Astrocyte (in vitro differentiated cells and primary cell): ENCODE measurements around the gene ADAMTS19. TPM values are rescaled to one million over a fixed set of nuclear protein-coding genes. Genes with fewer than 3 reads are reported as not detected.

Experiments used
- DNase-seq: peaks from one replicate; pipeline ENCODE4 v3.0.0-alpha.2; 2010; ENCODE audit warnings: low read depth
- FAIRE-seq: peaks from 2 replicates; lab custom pipeline; 2011; peaks lifted over from hg19 to GRCh38; lab: Jason Lieb, UNC
- H2AFZ ChIP-seq: 2 replicates; pipeline ENCODE4 v1.6.0; 2012; ENCODE audit warnings: low read depth, low read length, inconsistent platforms
- H3K27ac ChIP-seq: 2 replicates; pipeline ENCODE4 v1.5.1; 2011; ENCODE audit warnings: low read depth, low read length, inconsistent platforms
- H3K27me3 ChIP-seq: 2 replicates; pipeline ENCODE4 v1.6.0; 2011; ENCODE audit warnings: low read length, inconsistent platforms; ENCODE audit not compliant: insufficient read depth
- H3K36me3 ChIP-seq: 2 replicates; pipeline ENCODE4 v1.5.1; 2011; ENCODE audit warnings: low read length, inconsistent platforms; ENCODE audit not compliant: insufficient read depth
- H3K4me1 ChIP-seq: 2 replicates; pipeline ENCODE4 v1.5.1; 2011; ENCODE audit warnings: low read length, inconsistent platforms; ENCODE audit not compliant: insufficient read depth
- H3K4me2 ChIP-seq: 2 replicates; pipeline ENCODE4 v1.6.0; 2012; ENCODE audit warnings: low read length, inconsistent platforms
- H3K4me3 ChIP-seq: 2 replicates; pipeline ENCODE4 v1.5.1; 2011; ENCODE audit warnings: low read depth, mild to moderate bottlenecking, low read length, inconsistent platforms; ENCODE audit not compliant: insufficient read depth
- H3K79me2 ChIP-seq: 2 replicates; pipeline ENCODE4 v1.6.0; 2012; ENCODE audit warnings: mild to moderate bottlenecking, low read length, inconsistent platforms; ENCODE audit not compliant: insufficient read depth
- H3K9ac ChIP-seq: 2 replicates; pipeline ENCODE4 v1.6.0; 2012; ENCODE audit warnings: mild to moderate bottlenecking, low read length, inconsistent platforms
- H3K9me3 ChIP-seq: 2 replicates; pipeline ENCODE4 v1.5.1; 2012; ENCODE audit warnings: low read depth, mild to moderate bottlenecking, low read length, inconsistent platforms; ENCODE audit not compliant: insufficient read depth
- H4K20me1 ChIP-seq: 2 replicates; pipeline ENCODE4 v1.6.0; 2012; ENCODE audit warnings: low read length, inconsistent platforms; ENCODE audit not compliant: insufficient read depth
- H3K27ac Mint-ChIP-seq: one replicate; pipeline ENCODE4 v1.8.0; 2021; ENCODE audit warnings: mild to moderate bottlenecking, mixed read lengths; ENCODE audit not compliant: unreplicated experiment
- H3K27me3 Mint-ChIP-seq: one replicate; pipeline ENCODE4 v1.8.0; 2021; ENCODE audit warnings: low read depth, mixed read lengths; ENCODE audit not compliant: unreplicated experiment
- H3K36me3 Mint-ChIP-seq: one replicate; pipeline ENCODE4 v1.8.0; 2021; ENCODE audit warnings: low read depth, mixed read lengths; ENCODE audit not compliant: unreplicated experiment
- H3K4me1 Mint-ChIP-seq: one replicate; pipeline ENCODE4 v1.8.0; 2021; ENCODE audit warnings: low read depth, mixed read lengths; ENCODE audit not compliant: unreplicated experiment
- H3K4me3 Mint-ChIP-seq: one replicate; pipeline ENCODE4 v1.8.0; 2021; ENCODE audit warnings: mild to moderate bottlenecking, moderate library complexity, mixed read lengths; ENCODE audit not compliant: unreplicated experiment
- H3K9me3 Mint-ChIP-seq: one replicate; pipeline ENCODE4 v1.8.0; 2021; ENCODE audit warnings: mild to moderate bottlenecking, mixed read lengths; ENCODE audit not compliant: unreplicated experiment
- EZH2 ChIP-seq: IDR thresholded peaks from 2 replicates; pipeline ENCODE4 v1.6.1; 2012; ENCODE audit warnings: mild to moderate bottlenecking, low read length, inconsistent platforms; ENCODE audit not compliant: insufficient read depth
- total RNA-seq: library from RNA; stranded (reverse); gene quantifications from 2 replicates; pipeline ENCODE4 v1.2.1, GENCODE V29; 2021
- TF ChIP-seq, protein P1 (sequence below): IDR thresholded peaks from 2 replicates; pipeline ENCODE4 v1.5.1; 2011; ENCODE audit warnings: low read depth, mild to moderate bottlenecking, inconsistent platforms, low read length, moderate library complexity; ENCODE audit not compliant: insufficient read depth

Gene ADAMTS19
- total RNA-seq, 1 donor from 2014 or later = 0.61 TPM

- Histone ChIP-seq H3K27ac (no peak overlapping the region), H3K9ac (no peak overlapping the region), H3K9me3 (no peaks in the 10 kb centered on the region), H3K27me3 (no peaks in the 10 kb centered on the region), H3K4me2 (no peak overlapping the region), H4K20me1 (no peaks in the 10 kb centered on the region), H3K79me2 (no peaks in the 10 kb centered on the region), H3K4me3 (no peak overlapping the region), H3K36me3 (no peaks in the 10 kb centered on the region), H2AFZ (no peak overlapping the region), H3K4me1 (no peaks in the 10 kb centered on the region)
- Mint-ChIP-seq H3K27me3 (no peaks in the 10 kb centered on the region), H3K36me3 (no peaks in the 10 kb centered on the region), H3K4me1 (no peaks in the 10 kb centered on the region), H3K9me3 (peaks cover 2% of the 10 kb centered on the region), H3K27ac (no peak overlapping the region), H3K4me3 (no peak overlapping the region)
- no peak for FAIRE-seq
- DNase-seq = no peak
- no peak for TF ChIP-seq EZH2
- TF ChIP-seq, protein P1, sequence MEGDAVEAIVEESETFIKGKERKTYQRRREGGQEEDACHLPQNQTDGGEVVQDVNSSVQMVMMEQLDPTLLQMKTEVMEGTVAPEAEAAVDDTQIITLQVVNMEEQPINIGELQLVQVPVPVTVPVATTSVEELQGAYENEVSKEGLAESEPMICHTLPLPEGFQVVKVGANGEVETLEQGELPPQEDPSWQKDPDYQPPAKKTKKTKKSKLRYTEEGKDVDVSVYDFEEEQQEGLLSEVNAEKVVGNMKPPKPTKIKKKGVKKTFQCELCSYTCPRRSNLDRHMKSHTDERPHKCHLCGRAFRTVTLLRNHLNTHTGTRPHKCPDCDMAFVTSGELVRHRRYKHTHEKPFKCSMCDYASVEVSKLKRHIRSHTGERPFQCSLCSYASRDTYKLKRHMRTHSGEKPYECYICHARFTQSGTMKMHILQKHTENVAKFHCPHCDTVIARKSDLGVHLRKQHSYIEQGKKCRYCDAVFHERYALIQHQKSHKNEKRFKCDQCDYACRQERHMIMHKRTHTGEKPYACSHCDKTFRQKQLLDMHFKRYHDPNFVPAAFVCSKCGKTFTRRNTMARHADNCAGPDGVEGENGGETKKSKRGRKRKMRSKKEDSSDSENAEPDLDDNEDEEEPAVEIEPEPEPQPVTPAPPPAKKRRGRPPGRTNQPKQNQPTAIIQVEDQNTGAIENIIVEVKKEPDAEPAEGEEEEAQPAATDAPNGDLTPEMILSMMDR = no peak
These were observed 257.7 kb downstream of the ADAMTS19 start for GRCh38 chr5:129717751-129718310.

DNA sequence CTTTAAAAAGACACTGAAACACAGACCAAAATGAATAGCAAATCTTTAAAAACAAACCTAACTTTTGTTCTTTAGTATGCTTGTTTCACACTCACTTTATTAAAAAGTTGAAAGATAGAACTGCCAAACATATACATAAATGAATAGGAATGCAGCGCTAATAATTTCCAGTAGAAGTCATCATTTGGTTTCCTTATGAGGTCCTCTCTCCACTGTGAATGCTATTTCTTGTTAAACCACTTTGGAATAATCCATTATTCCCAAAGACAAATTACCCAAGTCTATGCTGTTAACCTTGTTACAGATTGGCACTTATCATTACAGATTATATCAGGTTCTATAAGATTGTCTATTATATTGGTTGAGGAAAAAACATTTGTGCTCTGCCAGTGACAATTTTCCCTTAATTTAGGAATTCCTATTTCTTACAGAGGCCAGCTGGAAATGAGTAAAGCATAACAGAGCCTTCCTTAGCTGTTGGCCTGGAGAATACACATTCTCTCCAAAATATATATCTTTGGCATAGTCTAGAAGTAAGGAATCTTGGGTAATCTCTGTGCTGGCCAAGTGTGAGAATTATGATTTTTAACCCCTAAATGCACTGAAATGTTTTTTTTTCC is 258.5 kb downstream of the ADAMTS19 start:
- Mint-ChIP-seq H3K27me3 (no peaks in the 10 kb centered on the region), H3K4me1 (no peaks in the 10 kb centered on the region), H3K9me3 (peaks cover 2% of the 10 kb centered on the region), H3K36me3 (no peaks in the 10 kb centered on the region), H3K4me3 (no peak overlapping the region), H3K27ac (no peak overlapping the region)
- Histone ChIP-seq H3K9ac (no peak overlapping the region), H3K27ac (no peak overlapping the region), H3K4me2 (no peak overlapping the region), H3K27me3 (no peaks in the 10 kb centered on the region), H2AFZ (no peak overlapping the region), H4K20me1 (no peaks in the 10 kb centered on the region), H3K36me3 (no peaks in the 10 kb centered on the region), H3K4me1 (no peaks in the 10 kb centered on the region), H3K4me3 (no peak overlapping the region), H3K79me2 (no peaks in the 10 kb centered on the region), H3K9me3 (no peaks in the 10 kb centered on the region)
- TF ChIP-seq EZH2 = no peak
- TF ChIP-seq, protein P1 = no peak
- FAIRE-seq (no peak), DNase-seq (no peak)

- Mint-ChIP-seq H3K27ac (no peak overlapping the region), H3K4me1 (peaks cover 3% of the 10 kb centered on the region), H3K27me3 (no peaks in the 10 kb centered on the region), H3K36me3 (no peaks in the 10 kb centered on the region), H3K4me3 (no peak overlapping the region), H3K9me3 (peaks cover 2% of the 10 kb centered on the region)
- DNase-seq = no peak
- H3K9me3 ChIP-seq = no peaks in the 10 kb centered on the region
- TF ChIP-seq EZH2 = no peak
- TF ChIP-seq, protein P1 = no peak
- H3K4me1 ChIP-seq = no peaks in the 10 kb centered on the region
- no peak for FAIRE-seq
- H3K27me3 ChIP-seq = no peaks in the 10 kb centered on the region
- no peak overlapping the region for H3K9ac ChIP-seq
- H2AFZ ChIP-seq = no peak overlapping the region
- H4K20me1 ChIP-seq = no peaks in the 10 kb centered on the region
- H3K27ac ChIP-seq = no peak overlapping the region
- H3K4me3 ChIP-seq = no peak overlapping the region
- no peaks in the 10 kb centered on the region for H3K36me3 ChIP-seq
- H3K4me2 ChIP-seq = no peak overlapping the region
- H3K79me2 ChIP-seq = no peaks in the 10 kb centered on the region
These were observed 264.1 kb downstream of the ADAMTS19 start for GRCh38 chr5:129724222-129724621.
